ENCODE results near the gene NUP188.
A peak's percentile ranks its signal among the peaks of the same experiment; 100 is the strongest.
"Not testable (repeated sequence)": the region's sequence is repeated elsewhere in the genome, so short reads cannot be mapped to it uniquely, and the experiment has no call there.

Gene NUP188

GRCh38 chr9:129028192-129028966 lies 80.9 kb downstream of the NUP188 start, which contains the start of gene SH3GLB2:
SH3GLB2 (minus strand) TSS chr9:129028331; CDS start chr9:129028154, 177 bp downstream.
- Mint-ChIP-seq H3K4me3 (peak within 1 kb of the TSS; percentile 80), H3K27ac (no peak within 1 kb of the TSS), H3K27me3 (ENCODE audit: low read depth, poor library complexity) (peaks cover 5% of the 10 kb centered on the region), H3K36me3 (ENCODE audit: low read depth) (no peaks in the 10 kb centered on the region), H3K4me1 (peaks cover 52% of the 10 kb centered on the region), H3K9me3 (no peaks in the 10 kb centered on the region)
- TF ChIP-seq CTCF (IDR thresholded peaks at IDR 0.05), result peak; percentile 83
- DNase-seq, result peak; percentile 98

- Mint-ChIP-seq H3K27ac (no peak overlapping the region), H3K9me3 (no peaks in the 10 kb centered on the region), H3K4me3 (no peak overlapping the region), H3K27me3 (ENCODE audit: low read depth, poor library complexity) (peaks cover 8% of the 10 kb centered on the region), H3K4me1 (peaks cover 43% of the 10 kb centered on the region), H3K36me3 (ENCODE audit: low read depth) (no peaks in the 10 kb centered on the region)
- no peak for TF ChIP-seq CTCF (IDR thresholded peaks at IDR 0.05)
- no peak for DNase-seq
These were observed 82.7 kb downstream of the NUP188 start for GRCh38 chr9:129030191-129030590.

DNA sequence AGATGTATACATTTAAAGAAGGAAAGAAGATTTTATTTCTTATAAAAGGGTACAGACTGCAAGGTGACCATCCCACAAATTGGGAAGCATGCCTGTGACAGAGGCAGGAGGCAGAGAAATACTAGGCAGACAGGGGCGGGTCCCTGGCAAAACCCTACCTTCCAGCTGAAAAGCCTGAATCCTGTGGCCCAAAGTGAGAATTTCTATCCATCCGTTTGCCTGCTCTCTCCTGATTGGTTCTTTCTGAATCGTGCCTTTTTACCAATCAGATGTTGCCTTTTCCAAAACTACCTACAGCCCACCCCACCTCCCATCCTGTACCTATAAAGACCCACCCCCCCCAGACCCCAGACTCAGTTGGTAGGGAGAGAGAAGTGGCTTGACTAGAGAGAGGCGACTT lies 84.0 kb downstream of the NUP188 start:
- Mint-ChIP-seq H3K36me3 (ENCODE audit: low read depth) (no peaks in the 10 kb centered on the region), H3K9me3 (no peaks in the 10 kb centered on the region), H3K27ac (no peak overlapping the region), H3K4me3 (no peak overlapping the region), H3K4me1 (peaks cover 37% of the 10 kb centered on the region), H3K27me3 (ENCODE audit: low read depth, poor library complexity) (peaks cover 8% of the 10 kb centered on the region)
- TF ChIP-seq CTCF (IDR thresholded peaks at IDR 0.05), result no peak
- no peak for DNase-seq

GRCh38 chr9:129032541-129033159 lies 85.2 kb downstream of the NUP188 start:
- Mint-ChIP-seq H3K36me3 (ENCODE audit: low read depth) (no peaks in the 10 kb centered on the region), H3K9me3 (no peaks in the 10 kb centered on the region), H3K4me1 (peaks cover 37% of the 10 kb centered on the region), H3K4me3 (no peak overlapping the region), H3K27me3 (ENCODE audit: low read depth, poor library complexity) (peaks cover 11% of the 10 kb centered on the region), H3K27ac (no peak overlapping the region)
- DNase-seq, result no peak
- no peak for TF ChIP-seq CTCF (IDR thresholded peaks at IDR 0.05)

DNA sequence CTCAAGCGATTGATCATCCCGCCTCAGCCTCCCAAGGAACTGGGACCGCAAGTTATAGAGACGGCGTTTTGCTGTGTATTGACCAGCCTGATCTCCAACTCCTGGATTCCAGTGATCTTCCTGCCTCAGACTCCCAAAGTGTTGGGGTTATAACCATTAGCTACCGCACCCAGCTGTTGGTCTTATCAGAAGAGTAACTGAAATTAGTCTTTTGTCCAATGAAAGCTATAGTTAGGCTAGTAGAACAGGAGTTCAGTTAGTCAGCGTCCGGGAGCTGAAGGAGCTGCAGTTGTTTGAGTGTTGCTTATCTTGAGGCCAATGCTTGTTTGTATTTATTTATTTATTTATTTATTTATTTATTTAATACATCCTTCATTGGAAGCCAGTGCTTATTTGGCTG lies 85.7 kb downstream of the NUP188 start:
- no peaks in the 10 kb centered on the region for H3K9me3 Mint-ChIP-seq
- H3K27ac Mint-ChIP-seq, result no peak overlapping the region
- no peak for TF ChIP-seq CTCF (IDR thresholded peaks at IDR 0.05)
- DNase-seq, result no peak
- H3K4me3 Mint-ChIP-seq, result no peak overlapping the region
- peaks cover 11% of the 10 kb centered on the region for H3K27me3 Mint-ChIP-seq (ENCODE audit: low read depth, poor library complexity)
- peaks cover 43% of the 10 kb centered on the region for H3K4me1 Mint-ChIP-seq
- H3K36me3 Mint-ChIP-seq (ENCODE audit: low read depth), result no peaks in the 10 kb centered on the region

DNA sequence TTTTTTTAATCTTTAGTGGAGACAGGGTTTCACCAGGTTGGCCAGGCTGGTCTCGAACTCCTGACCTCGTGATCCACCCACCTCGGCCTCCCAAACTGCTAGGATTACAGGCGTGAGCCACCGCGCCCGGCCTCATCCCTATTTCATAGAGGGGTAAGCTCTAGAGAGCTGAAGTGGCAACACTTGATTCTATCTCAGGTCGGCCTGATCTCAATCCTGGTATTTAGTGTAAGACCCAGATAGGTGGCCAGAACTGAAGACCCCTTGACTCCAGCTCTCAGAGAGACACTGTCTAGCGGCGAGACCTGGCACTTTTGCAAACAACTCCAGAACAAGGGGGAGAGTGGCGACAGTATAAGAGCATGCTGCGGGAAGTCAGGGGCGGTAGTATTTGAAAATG lies 88.3 kb downstream of the NUP188 start:
- H3K9me3 Mint-ChIP-seq; H3K36me3 Mint-ChIP-seq (ENCODE audit: low read depth); DNase-seq: not testable (repeated sequence)
- Mint-ChIP-seq H3K4me1 (peaks cover 27% of the 10 kb centered on the region), H3K4me3 (peak overlapping the region; percentile 96), H3K27ac (peak overlapping the region; percentile 70), H3K27me3 (ENCODE audit: low read depth, poor library complexity) (peaks cover 14% of the 10 kb centered on the region)
